Upper lobe of left lung (tissue), 6 donors: ENCODE results near the gene LBH. TPM values are rescaled to one million over a fixed set of nuclear protein-coding genes. Genes with fewer than 3 reads are reported as not detected.

Source experiments
- ATAC-seq, 2 donors: fragments of 200-7000 bp; cut with Tn5 transposase; one replicate each; pipeline ENCODE4 v1.9.1; 2022; ENCODE audit warnings: mild to moderate bottlenecking in 2 of 2, moderate library complexity in 2 of 2; ENCODE audit not compliant: low FRiP score in 2 of 2
- DNase-seq, 2 donors: peaks; one replicate each; pipeline ENCODE4 v3.0.0-alpha.2; 2019 to 2020
- H3K27ac ChIP-seq, 4 donors: fragments of 200-600 bp; sonication (generic); one replicate each; pipeline ENCODE4 v1.5.1; 2016 to 2019
- H3K27me3 ChIP-seq, 4 donors: fragments of 200-600 bp; sonication (generic); one replicate each; pipeline ENCODE4 v1.5.1; 2017 to 2019
- H3K36me3 ChIP-seq, 4 donors: fragments of 200-600 bp; sonication (generic); one replicate each; pipeline ENCODE4 v1.5.1; 2016 to 2019
- H3K4me1 ChIP-seq, 4 donors: fragments of 200-600 bp; sonication (generic); one replicate each; pipeline ENCODE4 v1.5.1; 2018 to 2019
- H3K4me3 ChIP-seq, 4 donors: fragments of 200-600 bp; sonication (generic); one replicate each; pipeline ENCODE4 v1.5.1; 2017 to 2019; ENCODE audit warnings: mild to moderate bottlenecking in 2 of 4, moderate library complexity in 1 of 4
- H3K9me3 ChIP-seq, 4 donors: fragments of 200-600 bp; sonication (generic); one replicate each; pipeline ENCODE4 v1.5.1; 2018 to 2019
- CTCF ChIP-seq, 6 experiments: fragments of 450-650 bp in 4 of 6; fragments of 200-600 bp in 2 of 6; sonication (generic) in 2 of 6; IDR thresholded peaks; one replicate each; pipeline ENCODE4 v1.5.1; 2016 to 2019; ENCODE audit warnings: antibody characterized with exemption in 6 of 6
- EP300 ChIP-seq, 4 donors: sonication (generic); formaldehyde crosslinking; IDR thresholded peaks; one replicate each; pipeline ENCODE4 v1.5.1; 2017; ENCODE audit warnings: antibody characterized with exemption in 4 of 4, control low read depth in 2 of 4
- POLR2A ChIP-seq, 4 donors: fragments of 450-650 bp; IDR thresholded peaks; one replicate each; pipeline ENCODE4 v1.5.1; 2016 to 2017; ENCODE audit warnings: antibody characterized with exemption in 4 of 4, mild to moderate bottlenecking in 2 of 4
- POLR2AphosphoS5 ChIP-seq, 2 donors: sonication (generic); formaldehyde crosslinking; IDR thresholded peaks; one replicate each; pipeline ENCODE4 v1.5.1; 2017; ENCODE audit warnings: antibody characterized with exemption in 2 of 2
- WGBS, 2 donors: methylation state at CpG; one replicate each; pipeline ENCODE4 v1.1.5; 2017 to 2018; 5-methylcytosine and 5-hydroxymethylcytosine counted together
- total RNA-seq, 6 donors: library from RNA; depleted of rRNA in 4 of 6; stranded (reverse); fragments of >200 nt in 4 of 6; gene quantifications; one replicate each; pipeline versions ENCODE4 v1.1.0 to v1.2.1, GENCODE V29; 2016 to 2021
- donor health status: DM: no; HTN: no; CAD: no; lungs with moderate emphysema.
- donor health status: DM: no; HTN: yes; CAD: no; lungs with severe emphysema.

Gene LBH
- total RNA-seq, 6 donors from 2014 or later, result 45.6 to 270 (median 154) TPM

GRCh38 chr2:30283931-30284565 lies 52.7 kb downstream of the LBH start:
- Histone ChIP-seq H3K27ac (no peak overlapping the region), H3K4me3 (no peak overlapping the region), H3K4me1 (peaks cover 0 to 10% (median 4%) of the 10 kb centered on the region in 4 donors), H3K9me3 (no peaks in the 10 kb centered on the region), H3K36me3 (no peaks in the 10 kb centered on the region), H3K27me3 (no peaks in the 10 kb centered on the region)
- TF ChIP-seq EP300 (IDR thresholded peaks at IDR 0.05) (no peak), POLR2A (IDR thresholded peaks at IDR 0.05) (no peak)
- ATAC-seq (peak; percentile 8 to 35), DNase-seq (no peak)
- WGBS, 2 donors, result 78 to 82% methylated on average over 14 of the region's 14 CpGs

- no peak for TF ChIP-seq POLR2A (IDR thresholded peaks at IDR 0.05)
- no peak for TF ChIP-seq CTCF (IDR thresholded peaks at IDR 0.05)
- no peak for TF ChIP-seq EP300 (IDR thresholded peaks at IDR 0.05)
- no peak for TF ChIP-seq POLR2AphosphoS5 (IDR thresholded peaks at IDR 0.05)
- no peaks in the 10 kb centered on the region for H3K9me3 ChIP-seq
- no peaks in the 10 kb centered on the region for H3K27me3 ChIP-seq
- no peaks in the 10 kb centered on the region for H3K36me3 ChIP-seq
- DNase-seq, result no peak
- no peak overlapping the region for H3K27ac ChIP-seq
- H3K4me3 ChIP-seq, result no peak overlapping the region
- 80 to 93% methylated on average over 3 of the region's 3 CpGs for WGBS, 2 donors
- peaks cover 0 to 10% (median 4%) of the 10 kb centered on the region in 4 donors for H3K4me1 ChIP-seq
- no peak for ATAC-seq
Observed at GRCh38 chr2:30285758-30286157, 54.4 kb downstream of the LBH start.

- Histone ChIP-seq H3K36me3 (no peaks in the 10 kb centered on the region), H3K9me3 (no peaks in the 10 kb centered on the region), H3K4me3 (no peak overlapping the region), H3K27me3 (no peaks in the 10 kb centered on the region), H3K27ac (no peak overlapping the region), H3K4me1 (peaks cover 0 to 10% (median 4%) of the 10 kb centered on the region in 4 donors)
- DNase-seq (no peak), ATAC-seq (no peak)
- no peak for TF ChIP-seq CTCF (IDR thresholded peaks at IDR 0.05)
- TF ChIP-seq EP300 (IDR thresholded peaks at IDR 0.05), result no peak
- no peak for TF ChIP-seq POLR2A (IDR thresholded peaks at IDR 0.05)
- no peak for TF ChIP-seq POLR2AphosphoS5 (IDR thresholded peaks at IDR 0.05)
- 78 to 82% methylated on average over 1 of the region's 1 CpG for WGBS, 2 donors
Observed at GRCh38 chr2:30287190-30287840, 56.0 kb downstream of the LBH start.

GRCh38 chr2:30287857-30288513 lies 56.7 kb downstream of the LBH start:
- TF ChIP-seq CTCF (IDR thresholded peaks at IDR 0.05) (no peak), EP300 (IDR thresholded peaks at IDR 0.05) (no peak), POLR2AphosphoS5 (IDR thresholded peaks at IDR 0.05) (no peak), POLR2A (IDR thresholded peaks at IDR 0.05) (no peak)
- no peak for ATAC-seq
- Histone ChIP-seq H3K4me1 (peaks cover 0 to 10% (median 4%) of the 10 kb centered on the region in 4 donors), H3K9me3 (no peaks in the 10 kb centered on the region), H3K36me3 (no peaks in the 10 kb centered on the region), H3K4me3 (no peak overlapping the region), H3K27ac (peak overlapping the region in 1 of 4 donors; percentile 19), H3K27me3 (no peaks in the 10 kb centered on the region)
- 43 to 63% methylated on average over 4 of the region's 4 CpGs for WGBS, 2 donors
- DNase-seq, result no peak

- no peak for DNase-seq
- 59 to 66% methylated on average over 2 of the region's 2 CpGs for WGBS, 2 donors
- Histone ChIP-seq H3K4me3 (no peak overlapping the region), H3K27ac (peak overlapping the region in 1 of 4 donors; percentile 19), H3K27me3 (no peaks in the 10 kb centered on the region), H3K36me3 (no peaks in the 10 kb centered on the region), H3K9me3 (no peaks in the 10 kb centered on the region), H3K4me1 (peaks cover 0 to 14% (median 7%) of the 10 kb centered on the region in 4 donors)
- ATAC-seq, result no peak
- no peak for TF ChIP-seq EP300 (IDR thresholded peaks at IDR 0.05)
Observed at GRCh38 chr2:30288561-30288960, 57.2 kb downstream of the LBH start.
